Testis (tissue), 3 donors: ENCODE results near the gene PORCN. TPM values are rescaled to one million over a fixed set of nuclear protein-coding genes. Genes with fewer than 3 reads are reported as not detected.

ENCODE experiments used
- DNase-seq: peaks from one replicate; pipeline ENCODE4 v3.0.0-alpha.2; 2019
- H3K27ac ChIP-seq, 2 donors: fragments of 200-600 bp; sonication (generic); one replicate each; pipeline ENCODE4 v1.5.1; 2019
- H3K27me3 ChIP-seq: fragments of 200-600 bp; sonication (generic); one replicate; pipeline ENCODE4 v1.5.1; 2019
- H3K36me3 ChIP-seq: fragments of 200-600 bp; sonication (generic); one replicate; pipeline ENCODE4 v1.5.1; 2017; ENCODE audit warnings: low read depth; ENCODE audit errors: missing control alignments
- H3K4me1 ChIP-seq: fragments of 200-600 bp; sonication (generic); one replicate; pipeline ENCODE4 v1.5.1; 2019
- H3K4me3 ChIP-seq, 2 donors: fragments of 200-600 bp; sonication (generic); one replicate each; pipeline ENCODE4 v1.5.1; 2017 to 2019
- H3K9me3 ChIP-seq: fragments of 200-600 bp; sonication (generic); one replicate; pipeline ENCODE4 v1.5.1; 2017
- POLR2A ChIP-seq: fragments of 450-650 bp; IDR thresholded peaks from one replicate; pipeline ENCODE4 v1.6.1; 2017; ENCODE audit warnings: antibody characterized with exemption, mild to moderate bottlenecking, moderate library complexity
- WGBS, 2 donors: methylation state at CpG; one replicate each; pipeline ENCODE4 v1.1.5; 2018; 5-methylcytosine and 5-hydroxymethylcytosine counted together
- intact Hi-C: fragments of 100-400 bp; cut with DNase I; formaldehyde crosslinking; loops from one replicate; pipeline ENCODE4 v1.15.1; 2023; ENCODE audit warnings: low total_unique reads
- polyA plus RNA-seq: library from polyadenylated mRNA; stranded (reverse); fragments of 350-450 nt; fragmentation: Illumina TruSeq; extraction: RNeasy Lipid Tissue Mini Kit (QIAGEN cat#74804); gene quantifications from one replicate; pipeline ENCODE4 v1.2.3, GENCODE V29; 2014; ENCODE audit warnings: low read depth, low replicate concordance; ENCODE audit not compliant: insufficient read depth
- total RNA-seq, 2 donors: library from RNA; depleted of rRNA; stranded (reverse); fragments of >200 nt; gene quantifications; one replicate each; pipeline ENCODE4 v1.2.3, GENCODE V29; 2016
- TF ChIP-seq, protein P1 (sequence below), 3 experiments: fragments of 450-650 bp in 2 of 3; fragments of 200-600 bp in 1 of 3; sonication (generic) in 1 of 3; IDR thresholded peaks; one replicate each; pipeline ENCODE4 v1.5.1; 2016 to 2019; ENCODE audit warnings: antibody characterized with exemption in 3 of 3, mild to moderate bottlenecking in 2 of 3, moderate library complexity in 1 of 3

PORCN gene
- total and polyA plus RNA-seq, 3 donors from 2014 or later = 25.0 to 110 (median 58.7) TPM

DNA sequence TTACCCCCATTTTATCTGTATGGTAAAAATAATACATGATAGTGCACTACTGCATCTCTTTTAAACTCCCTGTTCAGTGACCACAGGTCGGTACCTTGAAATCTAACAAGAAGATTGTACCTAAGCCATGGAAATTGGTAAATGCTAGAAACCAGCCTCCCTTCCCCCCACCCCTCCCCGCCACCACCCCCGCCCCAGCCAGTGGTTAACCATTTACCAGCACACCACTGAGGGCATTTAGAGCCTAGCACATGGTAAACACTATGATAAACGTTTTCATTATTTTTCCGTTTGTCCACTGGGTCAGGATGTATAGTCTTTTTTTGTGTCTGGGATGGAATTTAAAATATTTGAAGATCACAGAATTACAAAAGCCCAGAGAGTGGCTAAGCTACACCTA is 33.5 kb upstream of the PORCN start:
- Histone ChIP-seq H3K9me3 (no peaks in the 10 kb centered on the region), H3K4me3 (peak overlapping the region; percentile 70 to 75), H3K36me3 (no peaks in the 10 kb centered on the region), H3K4me1 (peaks cover 7% of the 10 kb centered on the region), H3K27ac (peak overlapping the region in 1 of 2 donors; percentile 72), H3K27me3 (no peaks in the 10 kb centered on the region)
- intact Hi-C loops = no loop called here
- TF ChIP-seq, protein P1, sequence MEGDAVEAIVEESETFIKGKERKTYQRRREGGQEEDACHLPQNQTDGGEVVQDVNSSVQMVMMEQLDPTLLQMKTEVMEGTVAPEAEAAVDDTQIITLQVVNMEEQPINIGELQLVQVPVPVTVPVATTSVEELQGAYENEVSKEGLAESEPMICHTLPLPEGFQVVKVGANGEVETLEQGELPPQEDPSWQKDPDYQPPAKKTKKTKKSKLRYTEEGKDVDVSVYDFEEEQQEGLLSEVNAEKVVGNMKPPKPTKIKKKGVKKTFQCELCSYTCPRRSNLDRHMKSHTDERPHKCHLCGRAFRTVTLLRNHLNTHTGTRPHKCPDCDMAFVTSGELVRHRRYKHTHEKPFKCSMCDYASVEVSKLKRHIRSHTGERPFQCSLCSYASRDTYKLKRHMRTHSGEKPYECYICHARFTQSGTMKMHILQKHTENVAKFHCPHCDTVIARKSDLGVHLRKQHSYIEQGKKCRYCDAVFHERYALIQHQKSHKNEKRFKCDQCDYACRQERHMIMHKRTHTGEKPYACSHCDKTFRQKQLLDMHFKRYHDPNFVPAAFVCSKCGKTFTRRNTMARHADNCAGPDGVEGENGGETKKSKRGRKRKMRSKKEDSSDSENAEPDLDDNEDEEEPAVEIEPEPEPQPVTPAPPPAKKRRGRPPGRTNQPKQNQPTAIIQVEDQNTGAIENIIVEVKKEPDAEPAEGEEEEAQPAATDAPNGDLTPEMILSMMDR (IDR thresholded peaks at IDR 0.05) = no peak
- no peak for TF ChIP-seq POLR2A
- DNase-seq = no peak
- WGBS, 2 donors = 0 to 5% methylated on average over 5 of the region's 5 CpGs

DNA sequence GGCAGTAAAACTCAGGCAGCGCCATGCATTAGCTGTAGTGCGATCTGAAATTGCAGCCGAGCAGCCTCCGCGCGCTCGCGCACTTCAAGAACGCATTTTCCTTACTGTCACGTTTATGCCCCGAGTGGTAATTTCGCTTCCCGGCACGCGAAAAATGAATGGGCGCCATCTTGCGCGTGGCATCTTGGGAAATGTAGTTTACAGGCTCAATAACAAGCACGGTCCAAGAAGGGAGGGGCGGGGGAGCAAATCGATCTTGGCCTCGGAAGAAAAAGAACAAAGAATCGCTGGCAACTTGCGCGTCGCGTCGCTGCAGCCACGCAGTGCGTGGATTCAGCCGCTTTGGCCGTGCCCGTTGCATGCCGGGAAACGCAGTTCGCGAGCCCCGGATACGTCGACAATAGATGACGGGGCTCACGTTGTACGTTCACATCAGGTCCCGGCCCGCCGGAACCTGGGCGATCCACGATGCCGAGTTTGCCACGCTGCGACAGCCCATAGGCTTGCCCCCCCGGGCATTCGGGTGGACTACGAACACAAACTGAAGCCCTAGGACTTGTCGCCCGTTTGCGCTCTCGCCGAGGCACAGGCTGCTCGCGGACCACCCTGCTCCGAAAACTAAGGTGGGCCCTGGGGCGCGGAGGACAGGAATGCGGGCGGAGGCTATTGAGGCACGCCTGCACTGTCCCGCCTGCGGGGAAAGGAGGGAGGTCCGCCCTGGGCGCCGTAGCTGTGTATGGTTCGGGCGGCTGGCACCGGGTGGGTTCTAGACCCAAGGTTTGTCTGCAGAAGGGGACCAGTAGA is 32.8 kb upstream of the PORCN start, which contains the start of gene FTSJ1:
Gene FTSJ1, plus strand, starts transcription at position 426 of the 804 bp plus-strand sequence. CDS start 1,849 bp downstream, outside the sequence.
- peak within 1 kb of the TSS; percentile 70 to 75 for H3K4me3 ChIP-seq
- no peaks in the 10 kb centered on the region for H3K27me3 ChIP-seq
- peak; percentile 95 for DNase-seq
- intact Hi-C loops = no loop called here
- peaks cover 7% of the 10 kb centered on the region for H3K4me1 ChIP-seq
- H3K9me3 ChIP-seq = no peaks in the 10 kb centered on the region
- TF ChIP-seq, protein P1 (IDR thresholded peaks at IDR 0.05) = no peak
- TF ChIP-seq POLR2A = no peak
- WGBS, 2 donors = 0% methylated on average over 15 to 45 of the region's 75 CpGs
- H3K27ac ChIP-seq = peak within 1 kb of the TSS; percentile 42 to 72
- H3K36me3 ChIP-seq = no peaks in the 10 kb centered on the region

DNA sequence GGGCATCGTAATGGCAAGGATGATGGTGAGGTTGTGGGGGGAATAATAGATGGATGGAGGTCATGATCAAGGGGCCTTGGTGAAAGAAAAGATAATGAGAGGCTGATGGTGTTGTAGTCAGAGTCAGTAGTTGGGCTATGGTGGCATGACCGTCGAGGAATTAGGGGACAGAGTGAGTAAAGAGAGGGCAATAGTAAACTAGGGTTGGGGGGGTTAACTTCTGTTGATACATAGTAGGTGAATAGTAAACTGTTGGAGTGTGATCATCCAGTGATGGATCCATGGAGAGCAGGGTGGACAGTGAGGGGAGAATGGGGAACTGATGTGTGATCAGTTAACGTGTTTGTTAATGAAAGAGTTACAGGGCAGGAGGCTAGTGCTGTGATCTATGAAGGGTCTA is 31.9 kb upstream of the PORCN start:
- no peak overlapping the region for H3K27ac ChIP-seq
- intact Hi-C loops = no loop called here
- H3K4me3 ChIP-seq = peak overlapping the region in 1 of 2 donors; percentile 75
- H3K36me3 ChIP-seq = no peaks in the 10 kb centered on the region
- H3K9me3 ChIP-seq = no peaks in the 10 kb centered on the region
- DNase-seq = no peak
- WGBS, 2 donors = 34 to 54% methylated on average over 4 of the region's 4 CpGs
- no peak for TF ChIP-seq POLR2A
- TF ChIP-seq, protein P1 (IDR thresholded peaks at IDR 0.05) = no peak
- H3K4me1 ChIP-seq = peaks cover 7% of the 10 kb centered on the region
- no peaks in the 10 kb centered on the region for H3K27me3 ChIP-seq

DNA sequence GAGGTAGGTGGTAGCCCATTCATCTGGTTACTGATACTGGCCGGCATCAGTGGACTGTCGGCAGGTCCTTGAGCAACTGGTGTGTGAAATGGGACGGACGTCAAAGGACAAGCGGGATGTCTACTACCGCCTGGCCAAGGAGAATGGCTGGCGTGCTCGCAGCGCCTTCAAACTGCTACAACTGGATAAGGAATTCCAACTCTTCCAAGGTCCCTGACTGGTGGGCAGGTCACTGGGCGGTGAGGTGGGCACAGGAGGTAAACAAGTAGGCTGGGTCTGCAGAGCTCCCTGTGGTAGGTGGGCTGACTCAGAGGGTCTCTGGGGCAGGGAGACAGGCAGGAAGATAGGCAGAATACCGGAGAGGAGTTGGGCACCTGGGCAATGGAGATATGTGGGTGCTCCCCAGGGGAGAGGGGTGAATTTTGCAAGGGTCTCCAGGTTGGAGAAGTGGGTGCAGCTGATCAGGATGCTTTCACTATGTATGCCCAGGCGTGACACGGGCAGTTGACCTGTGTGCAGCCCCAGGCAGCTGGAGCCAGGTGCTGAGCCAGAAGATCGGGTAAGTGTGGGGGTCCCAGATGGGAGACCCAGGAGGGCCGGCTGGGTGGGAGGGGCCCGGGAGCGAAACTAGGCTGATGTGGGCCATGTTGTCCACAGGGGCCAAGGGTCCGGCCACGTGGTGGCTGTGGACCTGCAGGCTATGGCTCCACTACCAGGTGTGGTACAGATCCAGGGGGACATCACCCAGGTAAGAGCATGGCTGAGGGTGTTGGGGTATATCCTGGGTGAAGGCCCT is 30.6 kb upstream of the PORCN start:
- 92 to 98% methylated on average over 8 to 17 of the region's 19 CpGs for WGBS, 2 donors
- Histone ChIP-seq H3K36me3 (no peaks in the 10 kb centered on the region), H3K9me3 (no peaks in the 10 kb centered on the region), H3K27ac (no peak overlapping the region), H3K4me1 (peaks cover 7% of the 10 kb centered on the region), H3K27me3 (no peaks in the 10 kb centered on the region), H3K4me3 (no peak overlapping the region)
- intact Hi-C loops = no loop called here
- TF ChIP-seq POLR2A = no peak
- TF ChIP-seq, protein P1 (IDR thresholded peaks at IDR 0.05) = no peak
- DNase-seq = no peak
